Trophoblast cell (in vitro differentiated cells and primary cell): ENCODE measurements around the gene SLC48A1.
A peak's percentile ranks its signal among the peaks of the same experiment; 100 is the strongest.

ENCODE experiments used
- DNase-seq, 2 donors: peaks; one replicate each; pipeline ENCODE4 v3.0.0-alpha.2; 2016
- H2AFZ ChIP-seq: 2 replicates; pipeline ENCODE4 v1.6.1; 2013; ENCODE audit warnings: low read length, moderate library complexity, mild to moderate bottlenecking; ENCODE audit not compliant: insufficient read depth, poor library complexity
- H2AK5ac ChIP-seq: 2 replicates; pipeline ENCODE4 v1.6.1; 2013; ENCODE audit warnings: mild to moderate bottlenecking, low read length
- H2BK120ac ChIP-seq: 2 replicates; pipeline ENCODE4 v1.6.1; 2013; ENCODE audit warnings: low read length, mild to moderate bottlenecking, moderate library complexity; ENCODE audit not compliant: insufficient read depth, poor library complexity
- H2BK12ac ChIP-seq: 2 replicates; pipeline ENCODE4 v1.6.1; 2013; ENCODE audit warnings: mild to moderate bottlenecking, low read length, moderate library complexity
- H2BK5ac ChIP-seq: 2 replicates; pipeline ENCODE4 v1.6.1; 2013; ENCODE audit warnings: low read length, low read depth, moderate library complexity, mild to moderate bottlenecking; ENCODE audit not compliant: poor library complexity
- H3K14ac ChIP-seq: 2 replicates; pipeline ENCODE4 v1.6.1; 2013; ENCODE audit warnings: mild to moderate bottlenecking, low read length
- H3K18ac ChIP-seq: 2 replicates; pipeline ENCODE4 v1.6.1; 2013; ENCODE audit warnings: mild to moderate bottlenecking, low read length
- H3K23ac ChIP-seq: 2 replicates; pipeline ENCODE4 v1.6.1; 2013; ENCODE audit warnings: low read length
- H3K27ac ChIP-seq: 2 replicates; pipeline ENCODE4 v1.5.1; 2013; ENCODE audit warnings: low read depth, mild to moderate bottlenecking, inconsistent platforms, low read length, moderate library complexity
- H3K27me3 ChIP-seq: 2 replicates; pipeline ENCODE4 v1.6.1; 2013; ENCODE audit warnings: inconsistent platforms, mild to moderate bottlenecking, low read length, moderate library complexity; ENCODE audit not compliant: insufficient read depth
- H3K36me3 ChIP-seq, 2 experiments: 1 replicate in 1 of 2; 2 replicates in 1 of 2; pipeline ENCODE4 v1.6.1; 2013; ENCODE audit warnings: low read length in 2 of 2, mild to moderate bottlenecking in 2 of 2, moderate library complexity in 1 of 2; ENCODE audit not compliant: insufficient read depth in 2 of 2, control insufficient read depth in 1 of 2
- H3K4ac ChIP-seq: 2 replicates; pipeline ENCODE4 v1.6.1; 2013; ENCODE audit warnings: low read depth, mild to moderate bottlenecking, low read length, moderate library complexity
- H3K4me1 ChIP-seq, 2 experiments: 1 replicate in 1 of 2; 2 replicates in 1 of 2; pipeline ENCODE4 v1.6.1; 2013; ENCODE audit warnings: low read length in 2 of 2, mild to moderate bottlenecking in 2 of 2, moderate library complexity in 1 of 2; ENCODE audit not compliant: insufficient read depth in 2 of 2, control insufficient read depth in 1 of 2
- H3K4me2 ChIP-seq: 2 replicates; pipeline ENCODE4 v1.6.1; 2013; ENCODE audit warnings: inconsistent platforms, mild to moderate bottlenecking, low read length, moderate library complexity
- H3K4me3 ChIP-seq: 2 replicates; pipeline ENCODE4 v1.5.1; 2013; ENCODE audit warnings: mild to moderate bottlenecking, low read depth, low read length, inconsistent platforms
- H3K79me1 ChIP-seq: one replicate; pipeline ENCODE4 v1.6.1; 2013; ENCODE audit warnings: low read length
- H3K79me2 ChIP-seq: 2 replicates; pipeline ENCODE4 v1.6.1; 2013; ENCODE audit warnings: low read length, mild to moderate bottlenecking; ENCODE audit not compliant: control insufficient read depth, insufficient read depth, poor library complexity
- H3K9ac ChIP-seq: 2 replicates; pipeline ENCODE4 v1.6.1; 2013; ENCODE audit warnings: mild to moderate bottlenecking, low read length
- H3K9me3 ChIP-seq: 2 replicates; pipeline ENCODE4 v1.6.1; 2013; ENCODE audit warnings: low read depth, mild to moderate bottlenecking, control low read depth, inconsistent platforms, low read length; ENCODE audit not compliant: insufficient read depth
- H4K12ac ChIP-seq: 2 replicates; pipeline ENCODE4 v1.6.1; 2013; ENCODE audit warnings: low read depth, mild to moderate bottlenecking, low read length, moderate library complexity
- H4K8ac ChIP-seq: 2 replicates; pipeline ENCODE4 v1.6.1; 2013; ENCODE audit warnings: low read depth, mild to moderate bottlenecking, low read length, moderate library complexity
- H4K91ac ChIP-seq: one replicate; pipeline ENCODE4 v1.6.1; 2013; ENCODE audit warnings: low read depth, mild to moderate bottlenecking, low read length, moderate library complexity
- WGBS: extraction: QIAGEN DNeasy Blood & Tissue Kit; methylation state at CpG from one replicate; pipeline ENCODE4 v1.1.7; 2013; ENCODE audit warnings: missing lambda C conversion rate; ENCODE audit not compliant: insufficient read length, insufficient coverage; ENCODE audit errors: extremely low coverage; 5-methylcytosine and 5-hydroxymethylcytosine counted together

The SLC48A1 gene

GRCh38 chr12:47818007-47818376 is 45.0 kb downstream of the SLC48A1 start:
- peak overlapping the region; percentile 95 for H3K4me2 ChIP-seq
- H4K8ac ChIP-seq: no peak overlapping the region
- no peak overlapping the region for H3K9ac ChIP-seq
- H3K4me1 ChIP-seq: peaks cover 48 to 64% of the 10 kb centered on the region in 2 experiments
- no CpG with 5 or more reads among the region's 3 CpGs for WGBS
- H2BK12ac ChIP-seq: no peak overlapping the region
- no peak overlapping the region for H2AK5ac ChIP-seq
- no peak overlapping the region for H3K23ac ChIP-seq
- H3K14ac ChIP-seq: no peak overlapping the region
- no peak overlapping the region for H4K12ac ChIP-seq
- H3K4ac ChIP-seq: peak overlapping the region; percentile 54
- H3K18ac ChIP-seq: peak overlapping the region; percentile 13
- peaks cover 51% of the 10 kb centered on the region for H3K79me2 ChIP-seq
- no peak for DNase-seq
- H3K9me3 ChIP-seq: no peaks in the 10 kb centered on the region
- H2BK5ac ChIP-seq: no peak overlapping the region
- H4K91ac ChIP-seq: no peak overlapping the region
- no peak overlapping the region for H2BK120ac ChIP-seq
- peaks cover 11 to 14% of the 10 kb centered on the region in 2 experiments for H3K36me3 ChIP-seq
- peaks cover 46% of the 10 kb centered on the region for H3K79me1 ChIP-seq
- H3K4me3 ChIP-seq: no peak overlapping the region
- no peak overlapping the region for H3K27ac ChIP-seq
- H2AFZ ChIP-seq: no peak overlapping the region
- H3K27me3 ChIP-seq: no peaks in the 10 kb centered on the region

- Histone ChIP-seq H3K79me1 (peaks cover 40% of the 10 kb centered on the region), H2BK5ac (peak overlapping the region; percentile 92), H2AFZ (no peak overlapping the region), H3K27ac (peak overlapping the region; percentile 99), H3K23ac (no peak overlapping the region), H3K4me2 (peak overlapping the region; percentile 95), H3K36me3 (peaks cover 11 to 14% of the 10 kb centered on the region in 2 experiments), H3K4me1 (peaks cover 43 to 58% of the 10 kb centered on the region in 2 experiments), H2BK120ac (peak overlapping the region; percentile 93), H2AK5ac (peak overlapping the region; percentile 66), H4K12ac (peak overlapping the region; percentile 8), H3K4ac (peak overlapping the region; percentile 54), H4K8ac (peak overlapping the region; percentile 86), H2BK12ac (peak overlapping the region; percentile 58), H3K14ac (peak overlapping the region; percentile 84), H3K9me3 (no peaks in the 10 kb centered on the region), H3K18ac (peak overlapping the region; percentile 77), H3K9ac (peak overlapping the region; percentile 90), H3K79me2 (peaks cover 50% of the 10 kb centered on the region), H4K91ac (peak overlapping the region; percentile 98), H3K4me3 (peak overlapping the region; percentile 84), H3K27me3 (no peaks in the 10 kb centered on the region)
- no peak for DNase-seq
- no CpG with 5 or more reads among the region's 23 CpGs for WGBS
Measured at GRCh38 chr12:47818467-47819137, 45.6 kb downstream of the SLC48A1 start.

- Histone ChIP-seq H4K91ac (peak overlapping the region; percentile 98), H3K4me1 (peaks cover 36 to 51% of the 10 kb centered on the region in 2 experiments), H3K79me1 (peaks cover 39% of the 10 kb centered on the region), H3K4ac (peak overlapping the region; percentile 54), H3K79me2 (peaks cover 44% of the 10 kb centered on the region), H2BK5ac (peak overlapping the region; percentile 92), H4K8ac (peak overlapping the region; percentile 86), H3K9ac (peak overlapping the region; percentile 90), H3K27me3 (no peaks in the 10 kb centered on the region), H3K36me3 (peaks cover 8% of the 10 kb centered on the region in 2 experiments), H3K27ac (peak overlapping the region; percentile 99), H3K9me3 (no peaks in the 10 kb centered on the region), H2BK120ac (peak overlapping the region; percentile 93), H4K12ac (peak overlapping the region; percentile 79), H3K4me2 (peak overlapping the region; percentile 95), H2BK12ac (peak overlapping the region; percentile 58), H3K14ac (peak overlapping the region; percentile 84), H3K23ac (no peak overlapping the region), H3K18ac (peak overlapping the region; percentile 77), H2AFZ (peak overlapping the region; percentile 50), H2AK5ac (peak overlapping the region; percentile 66), H3K4me3 (peak overlapping the region; percentile 84)
- WGBS: no CpG with 5 or more reads among the region's 77 CpGs
- DNase-seq: peak in 1 of 2 donors; percentile 42
Measured at GRCh38 chr12:47819138-47819895, 46.3 kb downstream of the SLC48A1 start.

GRCh38 chr12:47819896-47820630 is 47.0 kb downstream of the SLC48A1 start, which contains the start of gene HDAC7:
TSS of gene HDAC7 (minus strand) at chr12:47819903. CDS start at chr12:47819785, 118 bp downstream.
- H3K4me1 ChIP-seq: peaks cover 32 to 48% of the 10 kb centered on the region in 2 experiments
- peak within 1 kb of the TSS; percentile 93 for H2BK120ac ChIP-seq
- H3K4ac ChIP-seq: peak within 1 kb of the TSS; percentile 70
- H3K14ac ChIP-seq: peak within 1 kb of the TSS; percentile 100
- H2BK12ac ChIP-seq: peak within 1 kb of the TSS; percentile 58
- peak within 1 kb of the TSS; percentile 79 for H4K12ac ChIP-seq
- H3K79me2 ChIP-seq: peaks cover 42% of the 10 kb centered on the region
- peak within 1 kb of the TSS; percentile 97 for H3K9ac ChIP-seq
- peak within 1 kb of the TSS; percentile 85 for H2AK5ac ChIP-seq
- H3K79me1 ChIP-seq: peaks cover 39% of the 10 kb centered on the region
- H3K23ac ChIP-seq: peak within 1 kb of the TSS; percentile 91
- H3K4me3 ChIP-seq: peak within 1 kb of the TSS; percentile 84
- H3K9me3 ChIP-seq: no peaks in the 10 kb centered on the region
- DNase-seq: peak; percentile 66 to 72
- peaks cover 4 to 5% of the 10 kb centered on the region in 2 experiments for H3K36me3 ChIP-seq
- H3K27ac ChIP-seq: peak within 1 kb of the TSS; percentile 99
- peak within 1 kb of the TSS; percentile 99 for H4K91ac ChIP-seq
- H3K4me2 ChIP-seq: peak within 1 kb of the TSS; percentile 98
- peak within 1 kb of the TSS; percentile 50 for H2AFZ ChIP-seq
- H3K27me3 ChIP-seq: no peaks in the 10 kb centered on the region
- peak within 1 kb of the TSS; percentile 86 for H4K8ac ChIP-seq
- peak within 1 kb of the TSS; percentile 93 for H2BK5ac ChIP-seq
- peak within 1 kb of the TSS; percentile 96 for H3K18ac ChIP-seq
- WGBS: no CpG with 5 or more reads among the region's 58 CpGs
